HEK293 (cell line): ENCODE measurements around the gene TSC22D1.

Experiments used
- GLI4 ChIP-seq: fragments of 450-650 bp; formaldehyde crosslinking; IDR thresholded peaks from 2 replicates; pipeline ENCODE4 v1.5.1; 2016; ENCODE audit warnings: missing biosample characterization, missing genetic modification characterization
- SETDB1 ChIP-seq: IDR thresholded peaks from one replicate; pipeline ENCODE4 v1.6.1; 2017; ENCODE audit warnings: mild to moderate bottlenecking, low read length, moderate library complexity, mixed read lengths; ENCODE audit not compliant: insufficient read length
- ZNF24 ChIP-seq: fragments of 450-650 bp; formaldehyde crosslinking; IDR thresholded peaks from 2 replicates; pipeline ENCODE4 v1.5.1; 2016; ENCODE audit warnings: missing biosample characterization, missing genetic modification characterization
- ZNF292 ChIP-seq: fragments of 450-650 bp; formaldehyde crosslinking; IDR thresholded peaks from 2 replicates; pipeline ENCODE4 v1.5.1; 2016; ENCODE audit warnings: low read depth, missing biosample characterization, missing genetic modification characterization, borderline replicate concordance
- ZNF335 ChIP-seq: fragments of 450-650 bp; formaldehyde crosslinking; conservative IDR thresholded peaks from 2 replicates; pipeline ENCODE4 v1.5.1; 2016; ENCODE audit warnings: missing biosample characterization, missing genetic modification characterization
- ZNF350 ChIP-seq: fragments of 450-650 bp; formaldehyde crosslinking; IDR thresholded peaks from 2 replicates; pipeline ENCODE4 v1.5.0; 2017; ENCODE audit warnings: missing biosample characterization, mild to moderate bottlenecking, missing genetic modification characterization
- ZNF707 ChIP-seq: fragments of 450-650 bp; formaldehyde crosslinking; IDR thresholded peaks from 2 replicates; pipeline ENCODE4 v1.5.1; 2016; ENCODE audit warnings: missing biosample characterization, missing genetic modification characterization
- ZNF785 ChIP-seq: fragments of 450-650 bp; formaldehyde crosslinking; IDR thresholded peaks from 2 replicates; pipeline ENCODE4 v1.5.1; 2016; ENCODE audit warnings: missing biosample characterization, missing genetic modification characterization
- TF ChIP-seq, protein P1 (sequence below): fragments of 450-650 bp; formaldehyde crosslinking; IDR thresholded peaks from 2 replicates; pipeline ENCODE4 v1.5.1; 2016; ENCODE audit warnings: missing biosample characterization, missing genetic modification characterization
- TF ChIP-seq, protein P2 (sequence below): fragments of 450-650 bp; formaldehyde crosslinking; IDR thresholded peaks from 2 replicates; pipeline ENCODE4 v1.5.1; 2016; ENCODE audit warnings: missing biosample characterization, missing genetic modification characterization
- TF ChIP-seq, protein P3 (sequence below): fragments of 450-650 bp; formaldehyde crosslinking; IDR thresholded peaks from 2 replicates; pipeline ENCODE4; 2016; ENCODE audit warnings: missing biosample characterization, missing genetic modification characterization
- TF ChIP-seq, protein P4 (sequence below): sonication (generic); formaldehyde crosslinking; IDR thresholded peaks from 2 replicates; pipeline ENCODE4 v1.8.1; 2022; ENCODE audit warnings: mild to moderate bottlenecking, moderate library complexity, missing genetic modification reagents

DNA sequence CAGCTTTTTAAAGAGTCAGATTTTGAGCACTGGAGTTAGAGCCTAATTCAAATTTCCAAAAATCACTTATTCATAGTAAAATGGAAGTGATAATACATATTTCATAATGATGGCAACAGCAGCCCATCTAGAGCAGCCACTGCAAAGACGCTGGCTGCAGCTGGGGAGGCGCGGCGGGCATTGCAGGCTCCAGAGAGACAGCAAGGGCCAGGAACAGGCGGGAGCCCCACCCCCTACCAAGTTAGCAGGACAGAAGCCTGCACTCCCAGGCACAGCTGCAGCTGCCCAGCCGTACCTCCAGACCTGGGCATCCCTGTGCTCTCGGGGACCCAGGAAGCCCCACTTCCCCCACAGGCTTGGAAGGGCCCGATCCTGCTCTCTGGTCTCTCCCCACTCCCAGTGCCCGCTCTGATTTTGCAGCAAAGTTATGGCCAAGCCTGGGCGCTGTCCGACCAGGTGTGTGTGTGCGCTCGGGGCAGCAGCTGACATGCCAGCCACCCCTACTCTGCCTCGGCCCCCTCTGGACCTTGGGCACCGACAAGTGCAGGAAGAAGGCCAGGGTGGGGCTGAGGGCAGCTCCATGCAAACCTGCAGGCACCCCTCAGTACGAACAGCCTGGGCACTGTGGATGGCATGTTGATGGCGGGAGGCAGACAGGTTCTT lies 117.7 kb downstream of the TSC22D1 start:
- TF ChIP-seq, protein P1, sequence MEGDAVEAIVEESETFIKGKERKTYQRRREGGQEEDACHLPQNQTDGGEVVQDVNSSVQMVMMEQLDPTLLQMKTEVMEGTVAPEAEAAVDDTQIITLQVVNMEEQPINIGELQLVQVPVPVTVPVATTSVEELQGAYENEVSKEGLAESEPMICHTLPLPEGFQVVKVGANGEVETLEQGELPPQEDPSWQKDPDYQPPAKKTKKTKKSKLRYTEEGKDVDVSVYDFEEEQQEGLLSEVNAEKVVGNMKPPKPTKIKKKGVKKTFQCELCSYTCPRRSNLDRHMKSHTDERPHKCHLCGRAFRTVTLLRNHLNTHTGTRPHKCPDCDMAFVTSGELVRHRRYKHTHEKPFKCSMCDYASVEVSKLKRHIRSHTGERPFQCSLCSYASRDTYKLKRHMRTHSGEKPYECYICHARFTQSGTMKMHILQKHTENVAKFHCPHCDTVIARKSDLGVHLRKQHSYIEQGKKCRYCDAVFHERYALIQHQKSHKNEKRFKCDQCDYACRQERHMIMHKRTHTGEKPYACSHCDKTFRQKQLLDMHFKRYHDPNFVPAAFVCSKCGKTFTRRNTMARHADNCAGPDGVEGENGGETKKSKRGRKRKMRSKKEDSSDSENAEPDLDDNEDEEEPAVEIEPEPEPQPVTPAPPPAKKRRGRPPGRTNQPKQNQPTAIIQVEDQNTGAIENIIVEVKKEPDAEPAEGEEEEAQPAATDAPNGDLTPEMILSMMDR (tag by site-specific recombination) = no peak
- TF ChIP-seq ZNF350 = no peak
- TF ChIP-seq ZNF785 (tag by site-specific recombination) = no peak
- TF ChIP-seq, protein P2, sequence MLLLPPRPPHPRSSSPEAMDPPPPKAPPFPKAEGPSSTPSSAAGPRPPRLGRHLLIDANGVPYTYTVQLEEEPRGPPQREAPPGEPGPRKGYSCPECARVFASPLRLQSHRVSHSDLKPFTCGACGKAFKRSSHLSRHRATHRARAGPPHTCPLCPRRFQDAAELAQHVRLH (tag by site-specific recombination) = no peak
- no peak for TF ChIP-seq SETDB1
- TF ChIP-seq, protein P3, sequence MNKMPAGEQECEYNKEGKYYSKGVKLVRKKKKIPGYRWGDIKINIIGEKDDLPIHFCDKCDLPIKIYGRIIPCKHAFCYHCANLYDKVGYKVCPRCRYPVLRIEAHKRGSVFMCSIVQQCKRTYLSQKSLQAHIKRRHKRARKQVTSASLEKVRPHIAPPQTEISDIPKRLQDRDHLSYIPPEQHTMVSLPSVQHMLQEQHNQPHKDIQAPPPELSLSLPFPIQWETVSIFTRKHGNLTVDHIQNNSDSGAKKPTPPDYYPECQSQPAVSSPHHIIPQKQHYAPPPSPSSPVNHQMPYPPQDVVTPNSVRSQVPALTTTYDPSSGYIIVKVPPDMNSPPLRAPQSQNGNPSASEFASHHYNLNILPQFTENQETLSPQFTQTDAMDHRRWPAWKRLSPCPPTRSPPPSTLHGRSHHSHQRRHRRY = no peak
- TF ChIP-seq ZNF292 (tag by site-specific recombination) = no peak
- TF ChIP-seq ZNF707 (tag by site-specific recombination) = no peak
- TF ChIP-seq ZNF335 (tag by site-specific recombination) = no peak
- no peak for TF ChIP-seq GLI4
- no peak for TF ChIP-seq ZNF24 (tag by site-specific recombination)
- TF ChIP-seq, protein P4, sequence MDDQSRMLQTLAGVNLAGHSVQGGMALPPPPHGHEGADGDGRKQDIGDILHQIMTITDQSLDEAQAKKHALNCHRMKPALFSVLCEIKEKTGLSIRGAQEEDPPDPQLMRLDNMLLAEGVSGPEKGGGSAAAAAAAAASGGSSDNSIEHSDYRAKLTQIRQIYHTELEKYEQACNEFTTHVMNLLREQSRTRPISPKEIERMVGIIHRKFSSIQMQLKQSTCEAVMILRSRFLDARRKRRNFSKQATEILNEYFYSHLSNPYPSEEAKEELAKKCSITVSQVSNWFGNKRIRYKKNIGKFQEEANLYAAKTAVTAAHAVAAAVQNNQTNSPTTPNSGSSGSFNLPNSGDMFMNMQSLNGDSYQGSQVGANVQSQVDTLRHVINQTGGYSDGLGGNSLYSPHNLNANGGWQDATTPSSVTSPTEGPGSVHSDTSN (CRISPR knock-in tag) = no peak
